Measurements from ENCODE around the gene TMEM269.

The TMEM269 gene

GRCh38 chr1:42773420-42773819, 11.4 kb upstream of the TMEM269 start:
- Histone ChIP-seq H3K14ac (ENCODE audit: low read length) (no peak overlapping the region), H3K4ac (ENCODE audit: low read depth, low read length) (no peak overlapping the region), H3K36me3 (ENCODE audit: control insufficient read depth in 1 of 2, insufficient read depth in 2 of 2, low read length in 2 of 2) (peaks cover 9 to 25% of the 10 kb centered on the region in 2 experiments), H3K27me3 (ENCODE audit: insufficient read depth, low read length) (no peaks in the 10 kb centered on the region), H3K27ac (ENCODE audit: low read depth, low read length) (no peak overlapping the region), H2BK5ac (ENCODE audit: low read depth, low read length, poor library complexity) (no peak overlapping the region), H3K9me3 (ENCODE audit: insufficient read depth, low read depth, low read length) (no peaks in the 10 kb centered on the region), H3K23ac (ENCODE audit: low read length) (no peak overlapping the region), H4K91ac (ENCODE audit: low read depth, low read length) (no peak overlapping the region), H3K9ac (ENCODE audit: low read length) (no peak overlapping the region), H3K4me2 (ENCODE audit: low read length) (no peak overlapping the region), H3K79me1 (ENCODE audit: low read length) (no peaks in the 10 kb centered on the region), H4K8ac (ENCODE audit: low read depth, low read length) (no peak overlapping the region), H2BK12ac (ENCODE audit: low read length) (no peak overlapping the region), H4K12ac (ENCODE audit: low read depth, low read length) (no peak overlapping the region), H2AFZ (ENCODE audit: insufficient read depth, low read length, poor library complexity) (no peak overlapping the region), H3K4me3 (ENCODE audit: low read depth, low read length) (no peak overlapping the region), H2AK5ac (ENCODE audit: low read length) (no peak overlapping the region), H3K79me2 (ENCODE audit: control insufficient read depth, insufficient read depth, low read length, poor library complexity) (no peaks in the 10 kb centered on the region), H3K18ac (ENCODE audit: low read length) (no peak overlapping the region), H2BK120ac (ENCODE audit: insufficient read depth, low read length, poor library complexity) (no peak overlapping the region), H3K4me1 (ENCODE audit: control insufficient read depth in 1 of 2, insufficient read depth in 2 of 2, low read length in 2 of 2) (no peaks in the 10 kb centered on the region)
- WGBS (ENCODE audit: extremely low coverage, insufficient coverage, insufficient read length): no CpG with 5 or more reads among the region's 2 CpGs
- no peak for DNase-seq

- no peak overlapping the region for H2BK12ac ChIP-seq (ENCODE audit: low read length)
- H3K9ac ChIP-seq (ENCODE audit: low read length): no peak overlapping the region
- no peak overlapping the region for H3K4me2 ChIP-seq (ENCODE audit: low read length)
These were observed 9.8 kb upstream of the TMEM269 start for GRCh38 chr1:42774928-42775526.

GRCh38 chr1:42776502-42776901, 8.3 kb upstream of the TMEM269 start:
- no peaks in the 10 kb centered on the region for H3K9me3 ChIP-seq (ENCODE audit: insufficient read depth, low read depth, low read length)
- H3K27ac ChIP-seq (ENCODE audit: low read depth, low read length): no peak overlapping the region
- H3K23ac ChIP-seq (ENCODE audit: low read length): no peak overlapping the region
- H3K14ac ChIP-seq (ENCODE audit: low read length): no peak overlapping the region
- peaks cover 11 to 30% of the 10 kb centered on the region in 2 experiments for H3K36me3 ChIP-seq (ENCODE audit: control insufficient read depth in 1 of 2, insufficient read depth in 2 of 2, low read length in 2 of 2)
- H3K27me3 ChIP-seq (ENCODE audit: insufficient read depth, low read length): no peaks in the 10 kb centered on the region
- H3K79me1 ChIP-seq (ENCODE audit: low read length): no peaks in the 10 kb centered on the region
- H3K4me2 ChIP-seq (ENCODE audit: low read length): no peak overlapping the region
- H2BK120ac ChIP-seq (ENCODE audit: insufficient read depth, low read length, poor library complexity): no peak overlapping the region
- H3K4me1 ChIP-seq (ENCODE audit: control insufficient read depth in 1 of 2, insufficient read depth in 2 of 2, low read length in 2 of 2): no peaks in the 10 kb centered on the region
- H3K9ac ChIP-seq (ENCODE audit: low read length): no peak overlapping the region
- H2AFZ ChIP-seq (ENCODE audit: insufficient read depth, low read length, poor library complexity): no peak overlapping the region
- no peak overlapping the region for H3K4ac ChIP-seq (ENCODE audit: low read depth, low read length)
- H3K4me3 ChIP-seq (ENCODE audit: low read depth, low read length): no peak overlapping the region
- H4K12ac ChIP-seq (ENCODE audit: low read depth, low read length): no peak overlapping the region
- DNase-seq: no peak
- H4K8ac ChIP-seq (ENCODE audit: low read depth, low read length): no peak overlapping the region
- no peak overlapping the region for H2AK5ac ChIP-seq (ENCODE audit: low read length)
- H3K18ac ChIP-seq (ENCODE audit: low read length): no peak overlapping the region
- H4K91ac ChIP-seq (ENCODE audit: low read depth, low read length): no peak overlapping the region
- H2BK5ac ChIP-seq (ENCODE audit: low read depth, low read length, poor library complexity): no peak overlapping the region
- no CpG with 5 or more reads among the region's 6 CpGs for WGBS (ENCODE audit: extremely low coverage, insufficient coverage, insufficient read length)
- H2BK12ac ChIP-seq (ENCODE audit: low read length): no peak overlapping the region
- no peaks in the 10 kb centered on the region for H3K79me2 ChIP-seq (ENCODE audit: control insufficient read depth, insufficient read depth, low read length, poor library complexity)

More at GRCh38 chr1:42774928-42775526, 9.8 kb upstream of the TMEM269 start:
- no peak for DNase-seq
- Histone ChIP-seq H2BK120ac (ENCODE audit: insufficient read depth, low read length, poor library complexity) (no peak overlapping the region), H2AFZ (ENCODE audit: insufficient read depth, low read length, poor library complexity) (no peak overlapping the region), H3K27ac (ENCODE audit: low read depth, low read length) (no peak overlapping the region), H3K27me3 (ENCODE audit: insufficient read depth, low read length) (no peaks in the 10 kb centered on the region), H3K79me1 (ENCODE audit: low read length) (no peaks in the 10 kb centered on the region), H3K36me3 (ENCODE audit: control insufficient read depth in 1 of 2, insufficient read depth in 2 of 2, low read length in 2 of 2) (peaks cover 9 to 25% of the 10 kb centered on the region in 2 experiments), H3K4me1 (ENCODE audit: control insufficient read depth in 1 of 2, insufficient read depth in 2 of 2, low read length in 2 of 2) (no peaks in the 10 kb centered on the region), H3K79me2 (ENCODE audit: control insufficient read depth, insufficient read depth, low read length, poor library complexity) (no peaks in the 10 kb centered on the region), H3K14ac (ENCODE audit: low read length) (no peak overlapping the region), H3K4ac (ENCODE audit: low read depth, low read length) (no peak overlapping the region), H2BK5ac (ENCODE audit: low read depth, low read length, poor library complexity) (no peak overlapping the region), H3K18ac (ENCODE audit: low read length) (no peak overlapping the region), H3K9me3 (ENCODE audit: insufficient read depth, low read depth, low read length) (no peaks in the 10 kb centered on the region), H3K23ac (ENCODE audit: low read length) (no peak overlapping the region), H4K91ac (ENCODE audit: low read depth, low read length) (no peak overlapping the region), H4K12ac (ENCODE audit: low read depth, low read length) (no peak overlapping the region), H4K8ac (ENCODE audit: low read depth, low read length) (no peak overlapping the region), H3K4me3 (ENCODE audit: low read depth, low read length) (no peak overlapping the region), H2AK5ac (ENCODE audit: low read length) (no peak overlapping the region)
- WGBS (ENCODE audit: extremely low coverage, insufficient coverage, insufficient read length): no CpG with 5 or more reads among the region's 5 CpGs

GRCh38 chr1:42777852-42778251, 6.9 kb upstream of the TMEM269 start:
- no peak overlapping the region for H3K27ac ChIP-seq (ENCODE audit: low read depth, low read length)
- H3K79me2 ChIP-seq (ENCODE audit: control insufficient read depth, insufficient read depth, low read length, poor library complexity): no peaks in the 10 kb centered on the region
- no peak overlapping the region for H3K4me2 ChIP-seq (ENCODE audit: low read length)
- H3K4me1 ChIP-seq (ENCODE audit: control insufficient read depth in 1 of 2, insufficient read depth in 2 of 2, low read length in 2 of 2): no peaks in the 10 kb centered on the region
- peak in 1 of 2 donors; percentile 51 for DNase-seq
- H3K9ac ChIP-seq (ENCODE audit: low read length): no peak overlapping the region
- H3K79me1 ChIP-seq (ENCODE audit: low read length): no peaks in the 10 kb centered on the region
- H4K8ac ChIP-seq (ENCODE audit: low read depth, low read length): no peak overlapping the region
- no peak overlapping the region for H4K91ac ChIP-seq (ENCODE audit: low read depth, low read length)
- H3K9me3 ChIP-seq (ENCODE audit: insufficient read depth, low read depth, low read length): no peaks in the 10 kb centered on the region
- H2BK120ac ChIP-seq (ENCODE audit: insufficient read depth, low read length, poor library complexity): no peak overlapping the region
- H3K27me3 ChIP-seq (ENCODE audit: insufficient read depth, low read length): no peaks in the 10 kb centered on the region
- no peak overlapping the region for H3K23ac ChIP-seq (ENCODE audit: low read length)
- H2AK5ac ChIP-seq (ENCODE audit: low read length): no peak overlapping the region
- no peak overlapping the region for H3K18ac ChIP-seq (ENCODE audit: low read length)
- H3K36me3 ChIP-seq (ENCODE audit: control insufficient read depth in 1 of 2, insufficient read depth in 2 of 2, low read length in 2 of 2): peaks cover 13 to 34% of the 10 kb centered on the region in 2 experiments
- no peak overlapping the region for H3K4ac ChIP-seq (ENCODE audit: low read depth, low read length)
- H2BK5ac ChIP-seq (ENCODE audit: low read depth, low read length, poor library complexity): no peak overlapping the region
- H2BK12ac ChIP-seq (ENCODE audit: low read length): no peak overlapping the region
- no peak overlapping the region for H4K12ac ChIP-seq (ENCODE audit: low read depth, low read length)
- no peak overlapping the region for H3K4me3 ChIP-seq (ENCODE audit: low read depth, low read length)
- H2AFZ ChIP-seq (ENCODE audit: insufficient read depth, low read length, poor library complexity): no peak overlapping the region
- no peak overlapping the region for H3K14ac ChIP-seq (ENCODE audit: low read length)
